ENCODE results near the gene FH.

GRCh38 chr1:241513378-241513777, 6.2 kb downstream of the FH start:
- no peak for TF ChIP-seq CTCF (conservative IDR thresholded peaks at IDR 0.05; ENCODE audit: low read depth, low read length)
- no peak for TF ChIP-seq EZH2 (IDR thresholded peaks at IDR 0.05; ENCODE audit: borderline replicate concordance, low read depth, low read length, poor library complexity, severe bottlenecking)

Measured in A673 (cell line).